SK-N-SH (cell line): ENCODE data around the gene CDH4. TPM values are rescaled to one million over a fixed set of nuclear protein-coding genes. Genes with fewer than 3 reads are reported as not detected.

ENCODE experiments used
- CTCF ChIA-PET: fragments of 300-600, 350-600 bp; formaldehyde crosslinking; extraction: SDS; loops from one replicate; lab custom pipeline; 2021; lab: Yijun Ruan, JAX
- POLR2A ChIA-PET: fragments of 350-600 bp; sonication (Branson Sonifier 250); formaldehyde crosslinking; extraction: SDS; loops from one replicate; lab custom pipeline; 2020; ENCODE audit warnings: antibody characterized with exemption, inconsistent platforms; lab: Yijun Ruan, JAX
- DNase-seq: peaks from one replicate; pipeline ENCODE4 v3.0.0; 2012
- H2AFZ ChIP-seq: fragments of 200-600 bp; sonication (generic); 2 replicates; pipeline ENCODE4 v1.8.1; 2016; ENCODE audit warnings: antibody characterized with exemption, mild to moderate bottlenecking, low read depth
- H3F3A ChIP-seq: fragments of 200-600 bp; sonication (generic); replicated peaks from 2 replicates; pipeline ENCODE3; 2016; ENCODE audit warnings: antibody characterized with exemption, mild to moderate bottlenecking; ENCODE audit not compliant: insufficient read depth
- H3K27ac ChIP-seq, 2 experiments: fragments of 200-500 bp in 1 of 2; fragments of 200-600 bp in 1 of 2; sonication (Bioruptor generic) in 1 of 2; sonication (generic), shearing (Covaris generic) in 1 of 2; 2 replicates each; pipeline versions ENCODE4 v1.5.1 to v1.6.1; 2014 to 2016; ENCODE audit warnings: low read depth in 2 of 2, inconsistent platforms in 1 of 2, low read length in 1 of 2, mild to moderate bottlenecking in 1 of 2, mixed read lengths in 1 of 2
- H3K27me3 ChIP-seq: fragments of 200-600 bp; sonication (generic), shearing (Covaris generic); 2 replicates; pipeline ENCODE4 v1.6.1; 2016; ENCODE audit warnings: mixed run types; ENCODE audit not compliant: insufficient read depth
- H3K36me3 ChIP-seq, 2 experiments: fragments of 200-500 bp in 1 of 2; fragments of 200-600 bp in 1 of 2; sonication (Bioruptor generic) in 1 of 2; sonication (generic) in 1 of 2; replicated peaks in 1 of 2; 2 replicates each; pipeline versions ENCODE3 to v1.5.1; 2014 to 2016; ENCODE audit warnings: low read length in 1 of 2, mild to moderate bottlenecking in 1 of 2; ENCODE audit not compliant: insufficient read depth in 2 of 2, control insufficient read depth in 1 of 2
- H3K4me1 ChIP-seq, 2 experiments: fragments of 200-500 bp in 1 of 2; fragments of 200-600 bp in 1 of 2; sonication (Bioruptor generic) in 1 of 2; sonication (generic), shearing (Covaris generic) in 1 of 2; 2 replicates each; pipeline versions ENCODE4 v1.5.1 to v1.6.1; 2014 to 2016; ENCODE audit warnings: low read depth in 1 of 2, low read length in 1 of 2, mixed run types in 1 of 2; ENCODE audit not compliant: insufficient read depth in 2 of 2, control insufficient read depth in 1 of 2
- H3K4me2 ChIP-seq: fragments of 200-600 bp; sonication (generic), shearing (Covaris generic); 2 replicates; pipeline ENCODE4 v1.6.1; 2017; ENCODE audit warnings: mixed run types
- H3K4me3 ChIP-seq, 2 experiments: fragments of 200-500 bp in 1 of 2; fragments of 200-600 bp in 1 of 2; sonication (Bioruptor generic) in 1 of 2; sonication (generic), shearing (Covaris generic) in 1 of 2; 2 replicates each; pipeline versions ENCODE4 v1.5.1 to v1.8.1; 2014 to 2016; ENCODE audit warnings: low read depth in 2 of 2, inconsistent platforms in 1 of 2, low read length in 1 of 2, mild to moderate bottlenecking in 1 of 2, mixed read lengths in 1 of 2, moderate library complexity in 1 of 2
- H3K79me2 ChIP-seq: fragments of 200-600 bp; sonication (generic); 2 replicates; pipeline ENCODE4 v1.8.1; 2017; ENCODE audit warnings: mild to moderate bottlenecking; ENCODE audit not compliant: insufficient read depth
- H3K9ac ChIP-seq: fragments of 200-600 bp; sonication (generic); 2 replicates; pipeline ENCODE4 v1.6.1; 2017; ENCODE audit warnings: mixed run types
- H3K9me2 ChIP-seq: fragments of 200-600 bp; sonication (generic); 2 replicates; pipeline ENCODE4 v1.6.1; 2017; ENCODE audit warnings: mixed run types
- H3K9me3 ChIP-seq: fragments of 200-600 bp; sonication (generic); 2 replicates; pipeline ENCODE4 v1.6.1; 2017; ENCODE audit warnings: mixed run types, mild to moderate bottlenecking, moderate library complexity
- H4K20me1 ChIP-seq: fragments of 200-600 bp; sonication (generic); 2 replicates; pipeline ENCODE4 v1.6.1; 2017; ENCODE audit warnings: mild to moderate bottlenecking, mixed run types; ENCODE audit not compliant: insufficient read depth
- ELF1 ChIP-seq: IDR thresholded peaks from 2 replicates; pipeline ENCODE4 v1.4.0; 2012
- EP300 ChIP-seq, 2 experiments: IDR thresholded peaks; 2 replicates each; pipeline versions ENCODE4 v1.4.0 to v1.6.1; 2012; ENCODE audit warnings: borderline replicate concordance in 1 of 2, low read depth in 1 of 2, low read length in 1 of 2
- FOSL2 ChIP-seq: IDR thresholded peaks from 2 replicates; pipeline ENCODE4 v1.4.0; 2012; ENCODE audit warnings: low read depth, mild to moderate bottlenecking, moderate library complexity, borderline replicate concordance
- FOXJ3 ChIP-seq: sonication (generic); formaldehyde crosslinking; IDR thresholded peaks from 2 replicates; pipeline ENCODE4 v1.5.1; 2020; ENCODE audit warnings: mild to moderate bottlenecking, missing genetic modification reagents
- JUND ChIP-seq: IDR thresholded peaks from 2 replicates; pipeline ENCODE4 v1.4.0; 2012
- NRF1 ChIP-seq: IDR thresholded peaks from 2 replicates; pipeline ENCODE4 v1.6.1; 2012; ENCODE audit warnings: low read depth, mild to moderate bottlenecking, low read length
- SIN3A ChIP-seq: IDR thresholded peaks from 2 replicates; pipeline ENCODE4 v1.6.1; 2012; ENCODE audit warnings: low read depth, mild to moderate bottlenecking, low read length, moderate library complexity, borderline replicate concordance
- SMC3 ChIP-seq: IDR thresholded peaks from 2 replicates; pipeline ENCODE4 v1.6.1; 2012; ENCODE audit warnings: low read depth, low read length, improper control_type of control experiment
- TAF1 ChIP-seq: IDR thresholded peaks from 2 replicates; pipeline ENCODE4 v1.6.1; 2012; ENCODE audit warnings: low read depth, mild to moderate bottlenecking, low read length, moderate library complexity, borderline replicate concordance
- TCF12 ChIP-seq: IDR thresholded peaks from 2 replicates; pipeline ENCODE4 v1.4.0; 2012
- WGBS: methylation state at CpG from one replicate; pipeline ENCODE4 v1.1.6; 2017; ENCODE audit warnings: low lambda C conversion rate; 5-methylcytosine and 5-hydroxymethylcytosine counted together
- polyA plus RNA-seq, 3 experiments: library from polyadenylated mRNA; depleted of rRNA; stranded (reverse); fragments of >200 nt; gene quantifications; 2 replicates each; pipeline ENCODE4 v1.2.3, GENCODE V29; 2012
- TF ChIP-seq, protein P1 (sequence below): IDR thresholded peaks from 2 replicates; pipeline ENCODE4 v1.4.0; 2012; ENCODE audit warnings: low read depth
- TF ChIP-seq, protein P2 (sequence below): fragments of 200-600 bp; sonication (generic); IDR thresholded peaks from 2 replicates; pipeline ENCODE4 v1.6.1; 2017; ENCODE audit warnings: antibody characterized with exemption, mild to moderate bottlenecking, moderate library complexity

Gene CDH4
- polyA plus RNA-seq, 1 of the 3 experiments (the other 2 are of a cell fraction) = not detected

DNA sequence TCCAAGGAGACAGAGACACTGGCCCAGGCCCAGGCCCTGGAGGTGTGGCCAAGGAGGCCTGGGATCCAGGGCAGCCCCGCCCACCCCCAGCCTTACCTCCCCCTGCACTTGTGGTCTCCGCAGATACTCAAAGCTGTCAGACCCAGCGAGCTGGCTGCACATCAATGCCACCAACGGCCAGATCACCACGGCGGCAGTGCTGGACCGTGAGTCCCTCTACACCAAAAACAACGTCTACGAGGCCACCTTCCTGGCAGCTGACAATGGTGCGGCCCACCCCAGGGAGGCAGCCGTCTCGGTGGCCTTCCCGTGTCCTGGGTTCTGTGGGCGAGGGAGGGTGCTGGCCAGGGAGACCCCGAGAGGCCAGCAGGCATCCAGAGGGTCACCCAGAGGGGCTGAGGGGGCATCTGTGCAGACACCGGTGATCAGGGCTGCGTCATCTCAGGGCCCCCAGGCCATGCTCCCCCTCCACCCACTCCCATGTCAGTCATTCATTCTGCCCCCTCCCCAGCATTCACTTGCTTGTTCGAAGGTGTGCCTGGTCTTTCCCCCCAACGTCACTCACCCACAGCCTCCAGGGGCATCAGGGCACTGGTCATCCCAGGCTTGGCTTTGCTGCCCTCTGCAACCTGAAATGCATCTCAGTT lies 672.3 kb downstream of the CDH4 start:
- no peaks in the 10 kb centered on the region for H3K79me2 ChIP-seq
- 50% methylated on average over 1 of the region's 19 CpGs for WGBS

DNA sequence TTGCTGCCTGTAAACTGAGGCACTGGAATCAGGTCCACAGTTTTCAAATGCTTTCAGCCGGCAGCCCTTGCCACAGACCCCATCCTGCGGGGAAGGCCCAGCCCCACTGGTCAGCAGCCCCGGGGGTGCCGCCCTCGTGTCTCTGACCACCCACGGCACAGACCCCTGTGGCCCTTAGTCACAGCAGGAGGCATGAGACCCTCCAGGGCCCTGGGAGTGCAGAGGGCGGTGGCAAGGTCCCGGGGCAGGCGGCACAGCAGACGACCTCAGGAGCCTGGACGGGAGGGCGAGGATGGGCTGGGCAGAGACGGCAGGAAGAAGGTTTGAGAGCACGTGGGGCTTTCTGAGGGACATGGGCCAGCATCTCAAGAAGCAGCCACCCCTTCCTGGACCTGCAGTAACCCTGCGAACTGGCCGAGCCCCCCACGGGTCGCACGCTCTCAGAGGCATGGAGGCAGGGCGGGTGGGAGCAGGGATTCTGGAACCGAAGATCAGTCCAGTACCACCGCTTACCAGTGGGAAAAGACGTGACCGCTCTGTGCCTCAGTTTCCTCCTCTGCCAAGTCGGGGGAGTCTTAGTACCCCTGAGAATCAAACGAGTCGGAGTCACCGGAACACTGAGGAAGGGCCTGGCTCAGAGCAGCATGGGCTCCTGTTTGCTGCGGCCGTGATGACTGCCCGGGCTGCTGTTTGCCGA lies 672.9 kb downstream of the CDH4 start:
- WGBS = 64% methylated on average over 24 of the region's 32 CpGs
- TF ChIP-seq FOXJ3 (CRISPR knock-in tag) (no peak), EP300 (IDR thresholded peaks at IDR 0.05; ENCODE audit: borderline replicate concordance in 1 of 2, low read depth in 1 of 2, low read length in 1 of 2) (no peak), TAF1 (no peak), TCF12 (no peak), FOSL2 (no peak), SMC3 (no peak), JUND (no peak), NRF1 (no peak)
- TF ChIP-seq, protein P1, sequence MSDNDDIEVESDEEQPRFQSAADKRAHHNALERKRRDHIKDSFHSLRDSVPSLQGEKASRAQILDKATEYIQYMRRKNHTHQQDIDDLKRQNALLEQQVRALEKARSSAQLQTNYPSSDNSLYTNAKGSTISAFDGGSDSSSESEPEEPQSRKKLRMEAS = no peak
- Histone ChIP-seq H4K20me1 (no peaks in the 10 kb centered on the region), H3K9ac (no peak overlapping the region), H3K4me3 (no peak overlapping the region), H2AFZ (no peak overlapping the region), H3K27me3 (no peaks in the 10 kb centered on the region), H3K4me1 (no peaks in the 10 kb centered on the region), H3K27ac (no peak overlapping the region), H3K9me3 (no peaks in the 10 kb centered on the region), H3K4me2 (no peak overlapping the region), H3K9me2 (no peaks in the 10 kb centered on the region), H3F3A (no peaks in the 10 kb centered on the region), H3K36me3 (no peaks in the 10 kb centered on the region), H3K79me2 (no peaks in the 10 kb centered on the region)
- DNase-seq = no peak
- POLR2A ChIA-PET = no interaction called here
- CTCF ChIA-PET = no interaction called here

More for the DNA sequence above, 672.3 kb downstream of the CDH4 start:
- no peak overlapping the region for H3K9ac ChIP-seq
- H3K4me3 ChIP-seq = no peak overlapping the region
- no peaks in the 10 kb centered on the region for H4K20me1 ChIP-seq
- no peaks in the 10 kb centered on the region for H3F3A ChIP-seq
- H3K9me2 ChIP-seq = no peaks in the 10 kb centered on the region
- H2AFZ ChIP-seq = no peak overlapping the region
- no peaks in the 10 kb centered on the region for H3K4me1 ChIP-seq
- no peaks in the 10 kb centered on the region for H3K9me3 ChIP-seq
- POLR2A ChIA-PET = no interaction called here
- CTCF ChIA-PET = no interaction called here
- no peak for DNase-seq
- H3K27ac ChIP-seq = no peak overlapping the region
- H3K36me3 ChIP-seq = no peaks in the 10 kb centered on the region
- H3K4me2 ChIP-seq = no peak overlapping the region
- no peaks in the 10 kb centered on the region for H3K27me3 ChIP-seq
- TF ChIP-seq NRF1 (no peak), TAF1 (no peak)

DNA sequence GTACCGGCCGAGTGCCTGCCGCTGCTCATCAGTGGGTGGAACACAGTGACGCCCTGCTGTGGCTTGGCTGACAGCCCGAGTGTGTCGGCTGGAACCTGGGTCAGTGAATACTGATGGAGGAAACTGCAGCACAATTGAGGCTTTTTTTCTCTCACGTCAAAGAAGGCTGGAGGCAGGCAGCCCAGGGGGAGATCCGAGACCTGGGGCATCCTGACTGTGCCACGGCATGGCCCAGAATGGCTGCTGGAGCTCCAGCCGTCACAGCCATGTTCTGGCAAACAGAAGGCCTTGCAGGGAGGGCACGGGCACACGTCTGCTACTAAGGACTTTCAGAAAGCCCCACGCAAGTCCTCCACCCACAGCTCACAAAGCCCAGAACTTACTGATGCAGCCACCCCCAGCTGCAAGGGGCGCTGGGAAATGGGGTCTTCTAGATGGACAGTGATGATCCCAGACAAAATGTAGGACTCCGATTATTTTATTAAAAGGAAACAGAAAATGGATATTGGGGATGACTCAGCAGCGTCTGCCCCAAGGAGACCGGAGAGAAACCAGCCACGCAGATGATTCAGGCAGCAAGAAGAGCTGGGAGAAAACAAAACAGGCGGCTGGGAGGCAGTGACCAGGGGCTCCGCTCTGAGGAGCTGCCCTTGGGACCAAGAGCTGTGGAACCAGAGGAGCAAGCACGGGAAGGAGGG lies 673.6 kb downstream of the CDH4 start:
- no peaks in the 10 kb centered on the region for H4K20me1 ChIP-seq
- no peaks in the 10 kb centered on the region for H3K27me3 ChIP-seq
- ChIA-PET CTCF (interaction anchor here (1.8 kb wide), 1 partner anchor 29 kb away, joined by 4 read pairs; no protein-coding TSS in a partner anchor), POLR2A (no interaction called here)
- WGBS = 49% methylated on average over 18 of the region's 21 CpGs
- H3K9ac ChIP-seq = no peak overlapping the region
- H3K4me3 ChIP-seq = no peak overlapping the region
- H3K4me2 ChIP-seq = no peak overlapping the region
- H3K9me2 ChIP-seq = no peaks in the 10 kb centered on the region
- no peak for DNase-seq
- no peaks in the 10 kb centered on the region for H3K79me2 ChIP-seq
- no peak overlapping the region for H2AFZ ChIP-seq
- no peaks in the 10 kb centered on the region for H3K9me3 ChIP-seq
- H3F3A ChIP-seq = no peaks in the 10 kb centered on the region
- no peak overlapping the region for H3K27ac ChIP-seq
- no peak for TF ChIP-seq SIN3A
- TF ChIP-seq ELF1 = no peak
- no peak for TF ChIP-seq NRF1
- TF ChIP-seq, protein P2, sequence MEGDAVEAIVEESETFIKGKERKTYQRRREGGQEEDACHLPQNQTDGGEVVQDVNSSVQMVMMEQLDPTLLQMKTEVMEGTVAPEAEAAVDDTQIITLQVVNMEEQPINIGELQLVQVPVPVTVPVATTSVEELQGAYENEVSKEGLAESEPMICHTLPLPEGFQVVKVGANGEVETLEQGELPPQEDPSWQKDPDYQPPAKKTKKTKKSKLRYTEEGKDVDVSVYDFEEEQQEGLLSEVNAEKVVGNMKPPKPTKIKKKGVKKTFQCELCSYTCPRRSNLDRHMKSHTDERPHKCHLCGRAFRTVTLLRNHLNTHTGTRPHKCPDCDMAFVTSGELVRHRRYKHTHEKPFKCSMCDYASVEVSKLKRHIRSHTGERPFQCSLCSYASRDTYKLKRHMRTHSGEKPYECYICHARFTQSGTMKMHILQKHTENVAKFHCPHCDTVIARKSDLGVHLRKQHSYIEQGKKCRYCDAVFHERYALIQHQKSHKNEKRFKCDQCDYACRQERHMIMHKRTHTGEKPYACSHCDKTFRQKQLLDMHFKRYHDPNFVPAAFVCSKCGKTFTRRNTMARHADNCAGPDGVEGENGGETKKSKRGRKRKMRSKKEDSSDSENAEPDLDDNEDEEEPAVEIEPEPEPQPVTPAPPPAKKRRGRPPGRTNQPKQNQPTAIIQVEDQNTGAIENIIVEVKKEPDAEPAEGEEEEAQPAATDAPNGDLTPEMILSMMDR = no peak
- H3K4me1 ChIP-seq = no peaks in the 10 kb centered on the region
- H3K36me3 ChIP-seq = no peaks in the 10 kb centered on the region
